ENCODE measurements around the gene TAS2R20. TPM values are rescaled to one million over a fixed set of nuclear protein-coding genes. Genes with fewer than 3 reads are reported as not detected.

The TAS2R20 gene
- total and polyA plus RNA-seq, 2 of the 13 experiments (the other 11 are each of a cell fraction or from before 2014, with no cell fraction given), result 0.54 to 2.9 TPM

- TF ChIP-seq NRL (CRISPR knock-in tag; IDR thresholded peaks at IDR 0.05; ENCODE audit: borderline replicate concordance), result no peak
- TF ChIP-seq ZFP41 (CRISPR knock-in tag; IDR thresholded peaks at IDR 0.05; ENCODE audit: borderline replicate concordance), result no peak
- TF ChIP-seq LRRFIP1 (CRISPR knock-in tag; conservative IDR thresholded peaks at IDR 0.05), result no peak
- no peak for TF ChIP-seq EEA1 (CRISPR knock-in tag; IDR thresholded peaks at IDR 0.05; ENCODE audit: borderline replicate concordance)
- no peak for TF ChIP-seq ZNF382 (CRISPR knock-in tag; IDR thresholded peaks at IDR 0.05; ENCODE audit: borderline replicate concordance)
- no peak for TF ChIP-seq GLI4 (CRISPR knock-in tag; IDR thresholded peaks at IDR 0.05; ENCODE audit: borderline replicate concordance)
- no peak for TF ChIP-seq ZFAT (CRISPR knock-in tag; conservative IDR thresholded peaks at IDR 0.05)
- TF ChIP-seq AFF4 (CRISPR knock-in tag; IDR thresholded peaks at IDR 0.05), result no peak
- TF ChIP-seq CHD2 (IDR thresholded peaks at IDR 0.05; ENCODE audit: low read depth, low read length), result no peak
- no peak for TF ChIP-seq TRIM22 (IDR thresholded peaks at IDR 0.05)
- no peak for TF ChIP-seq ZC3H4 (CRISPR knock-in tag; IDR thresholded peaks at IDR 0.05; ENCODE audit: borderline replicate concordance)
- no peak for TF ChIP-seq YY1 (IDR thresholded peaks at IDR 0.05; ENCODE audit: insufficient read depth, insufficient replicate concordance, low read depth, low read length)
- no peak for TF ChIP-seq ZNF777 (CRISPR knock-in tag; IDR thresholded peaks at IDR 0.05)
- no peak for TF ChIP-seq SRY (CRISPR knock-in tag; IDR thresholded peaks at IDR 0.05)
- no peak for TF ChIP-seq HNRNPH1 (optimal IDR thresholded peaks at IDR 0.05; ENCODE audit: low read depth, low read length)
- TF ChIP-seq ZNF746 (CRISPR knock-in tag; IDR thresholded peaks at IDR 0.05), result no peak
- no peak for TF ChIP-seq ZNF772 (CRISPR knock-in tag; IDR thresholded peaks at IDR 0.05)
- no peak; the same call in 1 of the 2 replicates for TF ChIP-seq ZNF792 (CRISPR knock-in tag; IDR thresholded peaks at IDR 0.05)
- no peak for TF ChIP-seq HNRNPUL1 (IDR thresholded peaks at IDR 0.05; ENCODE audit: low read depth, low read length)
- TF ChIP-seq ZBTB8A (CRISPR knock-in tag; IDR thresholded peaks at IDR 0.05; ENCODE audit: borderline replicate concordance, low read depth), result no peak
- TF ChIP-seq CEBPB (IDR thresholded peaks at IDR 0.05; ENCODE audit: borderline replicate concordance, low read depth, low read length), result no peak
- TF ChIP-seq ZNF484 (CRISPR knock-in tag; IDR thresholded peaks at IDR 0.05; ENCODE audit: borderline replicate concordance, low read depth), result no peak
- no peak for TF ChIP-seq HIVEP1 (CRISPR knock-in tag; IDR thresholded peaks at IDR 0.05)
Measured at GRCh38 chr12:11015775-11016430, 17.8 kb upstream of the TAS2R20 start (continued).

Measured in HepG2 (cell line).